ENCODE measurements around the gene CD247.

DNA sequence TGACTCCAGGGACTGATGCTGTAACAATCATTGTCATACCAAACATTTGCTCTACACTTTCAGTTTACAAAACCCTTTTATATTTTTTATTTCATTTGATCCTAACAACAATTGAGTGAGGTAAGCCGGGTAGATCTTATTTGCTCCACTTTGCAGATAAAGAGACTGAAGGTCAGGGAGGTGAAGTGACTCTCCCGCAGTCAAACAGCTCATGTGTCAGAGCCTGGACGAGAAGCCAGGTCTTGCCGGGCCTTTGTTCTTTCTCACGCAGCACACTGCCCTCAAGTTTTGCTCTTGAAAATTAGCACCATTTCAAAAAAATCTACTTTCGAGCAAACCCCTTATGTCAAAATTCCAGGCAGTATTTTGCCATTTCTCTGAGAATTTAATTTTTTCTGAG is 65.2 kb downstream of the CD247 start:
- TF ChIP-seq, protein P1, sequence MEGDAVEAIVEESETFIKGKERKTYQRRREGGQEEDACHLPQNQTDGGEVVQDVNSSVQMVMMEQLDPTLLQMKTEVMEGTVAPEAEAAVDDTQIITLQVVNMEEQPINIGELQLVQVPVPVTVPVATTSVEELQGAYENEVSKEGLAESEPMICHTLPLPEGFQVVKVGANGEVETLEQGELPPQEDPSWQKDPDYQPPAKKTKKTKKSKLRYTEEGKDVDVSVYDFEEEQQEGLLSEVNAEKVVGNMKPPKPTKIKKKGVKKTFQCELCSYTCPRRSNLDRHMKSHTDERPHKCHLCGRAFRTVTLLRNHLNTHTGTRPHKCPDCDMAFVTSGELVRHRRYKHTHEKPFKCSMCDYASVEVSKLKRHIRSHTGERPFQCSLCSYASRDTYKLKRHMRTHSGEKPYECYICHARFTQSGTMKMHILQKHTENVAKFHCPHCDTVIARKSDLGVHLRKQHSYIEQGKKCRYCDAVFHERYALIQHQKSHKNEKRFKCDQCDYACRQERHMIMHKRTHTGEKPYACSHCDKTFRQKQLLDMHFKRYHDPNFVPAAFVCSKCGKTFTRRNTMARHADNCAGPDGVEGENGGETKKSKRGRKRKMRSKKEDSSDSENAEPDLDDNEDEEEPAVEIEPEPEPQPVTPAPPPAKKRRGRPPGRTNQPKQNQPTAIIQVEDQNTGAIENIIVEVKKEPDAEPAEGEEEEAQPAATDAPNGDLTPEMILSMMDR (IDR thresholded peaks at IDR 0.05) = no peak
- no peak for TF ChIP-seq POLR2AphosphoS5 (IDR thresholded peaks at IDR 0.05; ENCODE audit: low read depth, low read length)
- TF ChIP-seq, protein P2, sequence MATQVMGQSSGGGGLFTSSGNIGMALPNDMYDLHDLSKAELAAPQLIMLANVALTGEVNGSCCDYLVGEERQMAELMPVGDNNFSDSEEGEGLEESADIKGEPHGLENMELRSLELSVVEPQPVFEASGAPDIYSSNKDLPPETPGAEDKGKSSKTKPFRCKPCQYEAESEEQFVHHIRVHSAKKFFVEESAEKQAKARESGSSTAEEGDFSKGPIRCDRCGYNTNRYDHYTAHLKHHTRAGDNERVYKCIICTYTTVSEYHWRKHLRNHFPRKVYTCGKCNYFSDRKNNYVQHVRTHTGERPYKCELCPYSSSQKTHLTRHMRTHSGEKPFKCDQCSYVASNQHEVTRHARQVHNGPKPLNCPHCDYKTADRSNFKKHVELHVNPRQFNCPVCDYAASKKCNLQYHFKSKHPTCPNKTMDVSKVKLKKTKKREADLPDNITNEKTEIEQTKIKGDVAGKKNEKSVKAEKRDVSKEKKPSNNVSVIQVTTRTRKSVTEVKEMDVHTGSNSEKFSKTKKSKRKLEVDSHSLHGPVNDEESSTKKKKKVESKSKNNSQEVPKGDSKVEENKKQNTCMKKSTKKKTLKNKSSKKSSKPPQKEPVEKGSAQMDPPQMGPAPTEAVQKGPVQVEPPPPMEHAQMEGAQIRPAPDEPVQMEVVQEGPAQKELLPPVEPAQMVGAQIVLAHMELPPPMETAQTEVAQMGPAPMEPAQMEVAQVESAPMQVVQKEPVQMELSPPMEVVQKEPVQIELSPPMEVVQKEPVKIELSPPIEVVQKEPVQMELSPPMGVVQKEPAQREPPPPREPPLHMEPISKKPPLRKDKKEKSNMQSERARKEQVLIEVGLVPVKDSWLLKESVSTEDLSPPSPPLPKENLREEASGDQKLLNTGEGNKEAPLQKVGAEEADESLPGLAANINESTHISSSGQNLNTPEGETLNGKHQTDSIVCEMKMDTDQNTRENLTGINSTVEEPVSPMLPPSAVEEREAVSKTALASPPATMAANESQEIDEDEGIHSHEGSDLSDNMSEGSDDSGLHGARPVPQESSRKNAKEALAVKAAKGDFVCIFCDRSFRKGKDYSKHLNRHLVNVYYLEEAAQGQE (IDR thresholded peaks at IDR 0.05; ENCODE audit: insufficient read depth in 1 of 2, low read depth in 2 of 2, low read length in 1 of 2) = no peak

Measured in Panc1 (cell line).